K562 (cell line): ENCODE results near the gene C12orf43. TPM values are rescaled to one million over a fixed set of nuclear protein-coding genes. Genes with fewer than 3 reads are reported as not detected.
A peak's percentile ranks its signal among the peaks of the same experiment; 100 is the strongest.

ENCODE experiments used
- ATAC-seq: fragments of 200-7000 bp; cut with Tn5 transposase; 3 replicates; pipeline ENCODE4 v1.9.1; 2020; ENCODE audit warnings: moderate library complexity
- BruUV-seq: library from RNA; stranded (reverse); fragments of 400-500 nt; replicated peaks from 2 replicates; lab custom pipeline; 2021; lab: Mats Ljungman, UMichigan
- CTCF ChIA-PET: fragments of 300-600 bp; formaldehyde crosslinking; extraction: SDS; loops from one replicate; lab custom pipeline; 2021; ENCODE audit warnings: low intra/inter-chr PET ratio; lab: Yijun Ruan, JAX
- POLR2A ChIA-PET: fragments of 300-600, 350-650 bp; sonication (Branson Sonifier 250); formaldehyde crosslinking; extraction: SDS; loops from one replicate; lab custom pipeline; 2021; ENCODE audit warnings: antibody characterized with exemption, inconsistent platforms; lab: Yijun Ruan, JAX
- DNase-seq, 4 experiments: peaks; one replicate each; pipeline versions ENCODE4 v3.0.0 to v3.0.0-alpha.2; 2011 to 2018; ENCODE audit warnings: low spot score in 3 of 4, mixed read lengths in 3 of 4; ENCODE audit errors: extremely low read depth in 1 of 4
- FAIRE-seq: peaks from 2 replicates; lab custom pipeline; 2011; peaks lifted over from hg19 to GRCh38; lab: Jason Lieb, UNC
- H2AFZ ChIP-seq: 2 replicates; pipeline ENCODE4 v1.6.0; 2011; ENCODE audit warnings: low read depth, low read length, control low read depth, inconsistent platforms
- H3K27ac ChIP-seq: fragments of 200-600 bp; 3 replicates; pipeline ENCODE4 v1.8.0; 2011; ENCODE audit warnings: low read depth, mild to moderate bottlenecking, control low read depth, inconsistent platforms, low read length, moderate library complexity, mixed read lengths; ENCODE audit errors: extremely low read depth
- H3K27me3 ChIP-seq, 2 experiments: fragments of 300-600 bp in 1 of 2; 2 replicates in 1 of 2; 3 replicates in 1 of 2; pipeline versions ENCODE4 v1.6.0 to v1.8.0; 2011; ENCODE audit warnings: inconsistent platforms in 2 of 2, low read length in 2 of 2, mild to moderate bottlenecking in 1 of 2, mixed read lengths in 1 of 2, moderate library complexity in 1 of 2; ENCODE audit not compliant: control insufficient read depth in 2 of 2, insufficient read depth in 2 of 2
- H3K36me3 ChIP-seq: fragments of 300-600 bp; 3 replicates; pipeline ENCODE4 v1.8.0; 2011; ENCODE audit warnings: mild to moderate bottlenecking, low read length, inconsistent platforms; ENCODE audit not compliant: control insufficient read depth, insufficient read depth
- H3K4me1 ChIP-seq, 2 experiments: fragments of 200-600 bp in 1 of 2; replicated peaks in 1 of 2; 2 replicates in 1 of 2; 3 replicates in 1 of 2; pipeline versions ENCODE4 v1.5.1 to v1.8.0; 2011; ENCODE audit warnings: inconsistent platforms in 2 of 2, low read length in 2 of 2, mild to moderate bottlenecking in 1 of 2, mixed read lengths in 1 of 2, moderate library complexity in 1 of 2; ENCODE audit not compliant: control insufficient read depth in 2 of 2, insufficient read depth in 2 of 2
- H3K4me2 ChIP-seq: 2 replicates; pipeline ENCODE4 v1.6.1; 2011; ENCODE audit warnings: low read length, control low read depth, inconsistent platforms, mixed read lengths; ENCODE audit not compliant: insufficient read depth
- H3K4me3 ChIP-seq: fragments of 200-600 bp; sonication (generic), shearing (Covaris generic); 2 replicates; pipeline ENCODE4 v1.5.1; 2016; ENCODE audit warnings: control low read depth, inconsistent platforms
- H3K79me2 ChIP-seq: fragments of 200-600 bp; 3 replicates; pipeline ENCODE4 v1.8.0; 2011; ENCODE audit warnings: low read length, inconsistent platforms; ENCODE audit not compliant: control insufficient read depth, insufficient read depth
- H3K9ac ChIP-seq, 2 experiments: 2 replicates each; pipeline versions ENCODE4 v1.6.0 to v1.6.1; 2011; ENCODE audit warnings: low read depth in 2 of 2, low read length in 2 of 2, control low read depth in 1 of 2, inconsistent platforms in 1 of 2, mild to moderate bottlenecking in 1 of 2, mixed read lengths in 1 of 2; ENCODE audit not compliant: insufficient read depth in 1 of 2
- H3K9me1 ChIP-seq: one replicate; pipeline ENCODE4 v1.6.0; 2011; ENCODE audit warnings: inconsistent platforms, mild to moderate bottlenecking, low read length, moderate library complexity; ENCODE audit not compliant: control insufficient read depth, insufficient read depth
- H3K9me3 ChIP-seq: replicated peaks from 2 replicates; pipeline ENCODE4 v1.5.1; 2011; ENCODE audit warnings: low read depth, low read length, inconsistent platforms; ENCODE audit not compliant: control insufficient read depth, insufficient read depth
- H4K20me1 ChIP-seq: replicated peaks from 2 replicates; pipeline ENCODE4 v1.6.1; 2011; ENCODE audit warnings: low read length, inconsistent platforms, mixed read lengths; ENCODE audit not compliant: control insufficient read depth, insufficient read depth
- CXXC5 ChIP-seq: fragments of 250-450 bp; sonication (Bioruptor Pico); IDR thresholded peaks from 2 replicates; pipeline ENCODE4 v1.8.0; 2022; ENCODE audit warnings: inconsistent platforms, mild to moderate bottlenecking, moderate library complexity
- IFI16 ChIP-seq: fragments of 250-450 bp; sonication (Bioruptor Pico); IDR thresholded peaks from 2 replicates; pipeline ENCODE4 v2.1.2; 2022; ENCODE audit warnings: mild to moderate bottlenecking, inconsistent platforms
- POU5F1 ChIP-seq: fragments of 150-350 bp; IDR thresholded peaks from 2 replicates; pipeline ENCODE4 v1.6.1; 2014; ENCODE audit warnings: borderline replicate concordance, low read length, low read depth, mild to moderate bottlenecking; ENCODE audit not compliant: partially characterized antibody
- ZNF239 ChIP-seq: fragments of 250-450 bp; sonication (Bioruptor Pico); IDR thresholded peaks from 2 replicates; pipeline ENCODE4 v1.4.0; 2020; ENCODE audit warnings: mild to moderate bottlenecking
- ZNF551 ChIP-seq: fragments of 250-450 bp; sonication (Bioruptor Pico); IDR thresholded peaks from 2 replicates; pipeline ENCODE4 v1.5.0; 2021; ENCODE audit warnings: mild to moderate bottlenecking, moderate library complexity
- WGBS: fragments of 100-300 bp; shearing (Covaris generic); methylation state at CpG from one replicate; pipeline ENCODE4 v1.1.6; 2016; ENCODE audit warnings: low coverage, mixed read lengths; ENCODE audit not compliant: insufficient coverage; ENCODE audit errors: missing lambda C conversion rate; 5-methylcytosine and 5-hydroxymethylcytosine counted together
- in situ Hi-C: fragments of 300-500 bp; cut with MboI; formaldehyde crosslinking; loops from 4 replicates; pipeline ENCODE4 v1.15.0; 2018; ENCODE audit warnings: inconsistent platforms, mixed read lengths
- intact Hi-C: fragments of 100-400 bp; cut with micrococcal nuclease; formaldehyde crosslinking; loops from 2 replicates; pipeline ENCODE4 v1.14.2; 2022
- polyA plus RNA-seq, 8 experiments: library from polyadenylated mRNA; depleted of rRNA in 4 of 8; stranded (reverse) in 5 of 8; unstranded in 3 of 8; fragments of >200 nt; fragmentation: Nextera tagmentation in 2 of 8; fragmentation: Illumina TruSeq in 1 of 8; extraction: Ambion mirVana in 2 of 8; extraction: Trizol in 1 of 8; gene quantifications; 2 replicates each; pipeline versions ENCODE4 v1.2.1 to v1.2.3, GENCODE V29; 2011 to 2014; ENCODE audit warnings: inconsistent platforms in 1 of 8, missing spikeins in 1 of 8
- total RNA-seq, 7 experiments: library from RNA; depleted of rRNA in 6 of 7; stranded (reverse); fragments of >200 nt in 6 of 7; fragmentation: Illumina TruSeq in 2 of 7; extraction: Trizol in 2 of 7; gene quantifications; 2 replicates each; pipeline versions ENCODE4 v1.2.1 to v1.2.3, GENCODE V29; 2011 to 2021; ENCODE audit warnings: low replicate concordance in 1 of 7

The C12orf43 gene
- total and polyA plus RNA-seq, 9 of the 15 experiments (the other 6 are each of a cell fraction or from before 2014, with no cell fraction given): 4.3 to 22.2 (median 16.8) TPM

DNA sequence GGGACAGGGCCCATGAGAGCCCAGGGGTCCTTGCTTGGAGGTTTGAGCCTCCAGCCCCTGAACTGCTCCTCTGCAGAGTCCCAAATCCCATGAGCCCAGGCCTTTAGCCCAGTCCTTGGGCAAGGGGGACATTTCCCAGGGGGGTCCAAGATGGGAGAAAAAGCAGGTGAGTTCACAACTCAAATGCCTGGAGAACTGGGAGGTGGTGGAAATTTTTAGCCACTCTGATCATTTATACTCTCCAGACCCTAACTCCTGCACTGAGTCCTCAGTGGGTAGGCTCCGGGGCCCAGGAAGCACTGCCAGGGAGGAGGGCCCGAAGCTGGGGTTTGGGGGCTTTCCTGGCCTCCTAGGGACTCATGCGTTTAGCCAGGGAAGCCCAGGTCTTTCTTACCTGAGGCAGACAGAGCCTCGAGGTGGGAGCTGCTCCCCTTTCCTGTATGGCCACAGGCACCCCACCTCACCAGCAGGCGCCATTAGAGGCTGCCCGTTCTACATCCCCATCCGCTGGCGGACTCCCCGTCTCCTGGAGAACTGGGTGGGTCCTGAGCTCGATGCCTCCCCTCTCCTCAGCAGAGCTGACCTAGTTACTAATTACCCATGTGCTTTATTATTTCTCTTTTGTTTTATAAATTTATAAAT, 36.9 kb downstream of the C12orf43 start:
- intact Hi-C loops: no loop called here
- ChIA-PET CTCF (no interaction called here), POLR2A (interaction anchor here (0.6 to 3.0 kb wide), 2 partner anchors 13 to 243 kb away, joined by 5 to 8 read pairs; no protein-coding TSS in a partner anchor)
- no peaks in the 10 kb centered on the region for H3K36me3 ChIP-seq
- no peak overlapping the region for H3K27ac ChIP-seq
- no peaks in the 10 kb centered on the region for H3K27me3 ChIP-seq
- no peak overlapping the region for H3K4me3 ChIP-seq
- H3K79me2 ChIP-seq: no peaks in the 10 kb centered on the region
- H3K9me1 ChIP-seq: no peaks in the 10 kb centered on the region
- peaks cover 0 to 10% of the 10 kb centered on the region in 2 experiments; a peak in 1 of 5 replicates for H3K4me1 ChIP-seq
- H3K9me3 ChIP-seq: no peaks in the 10 kb centered on the region
- ATAC-seq (no peak), DNase-seq (no peak), FAIRE-seq (no peak)
- 40% methylated on average over 8 of the region's 10 CpGs for whole genome bisulfite sequencing
- in situ Hi-C loops: no loop called here
- no peaks in the 10 kb centered on the region for H4K20me1 ChIP-seq
- H3K4me2 ChIP-seq: no peak overlapping the region
- no peak overlapping the region for H2AFZ ChIP-seq
- BruUV-seq: no TSS peak
- TF ChIP-seq ZNF239 (CRISPR knock-in tag) (peak; percentile 90), ZNF551 (CRISPR knock-in tag) (no peak), POU5F1 (no peak), CXXC5 (no peak), IFI16 (CRISPR knock-in tag) (no peak)
- no peak overlapping the region for H3K9ac ChIP-seq
